ENCODE data around the gene PDXK. TPM values are rescaled to one million over a fixed set of nuclear protein-coding genes. Genes with fewer than 3 reads are reported as not detected.

Gene PDXK
- polyA plus RNA-seq, 3 donors = 128 to 214 (median 210) TPM

DNA sequence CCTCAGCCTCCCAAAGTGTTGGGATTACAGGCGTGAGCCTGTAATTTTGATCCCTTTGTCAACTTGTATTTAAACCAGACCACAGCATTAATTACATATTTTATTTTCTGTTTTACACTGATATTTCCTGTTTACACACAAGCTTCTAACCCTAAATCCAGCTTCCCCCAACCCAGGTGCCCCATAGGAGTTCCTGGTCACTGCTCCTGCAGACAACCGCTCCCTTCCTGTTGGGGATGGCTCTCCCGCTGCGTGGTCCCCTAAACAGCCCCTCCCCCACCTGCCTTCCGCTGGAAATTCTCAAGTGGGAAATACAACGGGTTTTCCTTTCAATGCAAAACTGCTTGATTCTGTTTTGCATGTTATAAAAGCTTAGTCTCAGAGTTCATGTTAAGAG, 53.5 kb downstream of the PDXK start:
- peak overlapping the region in 2 of 7 donors; percentile 37 to 78 for H3K27ac Mint-ChIP-seq
- DNase-seq = no peak
- peaks cover 37% of the 10 kb centered on the region for H3K4me1 Mint-ChIP-seq
- peaks cover 0 to 11% of the 10 kb centered on the region in 2 donors for H3K9me3 ChIP-seq (replicated peaks in 1 of 2; ENCODE audit: control insufficient read depth in 1 of 2, insufficient read depth in 1 of 2, low read length in 2 of 2)
- TF ChIP-seq, protein P1, sequence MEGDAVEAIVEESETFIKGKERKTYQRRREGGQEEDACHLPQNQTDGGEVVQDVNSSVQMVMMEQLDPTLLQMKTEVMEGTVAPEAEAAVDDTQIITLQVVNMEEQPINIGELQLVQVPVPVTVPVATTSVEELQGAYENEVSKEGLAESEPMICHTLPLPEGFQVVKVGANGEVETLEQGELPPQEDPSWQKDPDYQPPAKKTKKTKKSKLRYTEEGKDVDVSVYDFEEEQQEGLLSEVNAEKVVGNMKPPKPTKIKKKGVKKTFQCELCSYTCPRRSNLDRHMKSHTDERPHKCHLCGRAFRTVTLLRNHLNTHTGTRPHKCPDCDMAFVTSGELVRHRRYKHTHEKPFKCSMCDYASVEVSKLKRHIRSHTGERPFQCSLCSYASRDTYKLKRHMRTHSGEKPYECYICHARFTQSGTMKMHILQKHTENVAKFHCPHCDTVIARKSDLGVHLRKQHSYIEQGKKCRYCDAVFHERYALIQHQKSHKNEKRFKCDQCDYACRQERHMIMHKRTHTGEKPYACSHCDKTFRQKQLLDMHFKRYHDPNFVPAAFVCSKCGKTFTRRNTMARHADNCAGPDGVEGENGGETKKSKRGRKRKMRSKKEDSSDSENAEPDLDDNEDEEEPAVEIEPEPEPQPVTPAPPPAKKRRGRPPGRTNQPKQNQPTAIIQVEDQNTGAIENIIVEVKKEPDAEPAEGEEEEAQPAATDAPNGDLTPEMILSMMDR (IDR thresholded peaks at IDR 0.05) = no peak
- H3K9me3 Mint-ChIP-seq = peaks cover 5 to 16% (median 9%) of the 10 kb centered on the region in 7 donors
- intact Hi-C loops (cut with micrococcal nuclease) = no loop called here
- peaks cover 37% of the 10 kb centered on the region for H4K20me1 ChIP-seq (ENCODE audit: insufficient read depth, low read length)
- no CpG with 5 or more reads among the region's 6 CpGs for WGBS (ENCODE audit: insufficient coverage)
- peaks cover 29% of the 10 kb centered on the region in 2 donors for H3K36me3 Mint-ChIP-seq
- no peak overlapping the region for H3K4me2 ChIP-seq (replicated peaks; ENCODE audit: extremely low read depth, low read length, poor library complexity, severe bottlenecking)
- peaks cover 2 to 5% (median 3%) of the 10 kb centered on the region in 3 donors for H3K27me3 Mint-ChIP-seq (ENCODE audit: low read depth in 3 of 3)
- no peak overlapping the region for H3K27ac ChIP-seq (ENCODE audit: low read depth in 1 of 2, low read length in 2 of 2)
- H3K4me3 ChIP-seq (replicated peaks in 1 of 3; ENCODE audit: low read depth in 2 of 3, low read length in 3 of 3) = no peak overlapping the region
- H3K4me1 ChIP-seq (ENCODE audit: control insufficient read depth in 1 of 2, insufficient read depth in 2 of 2, low read length in 2 of 2) = peaks cover 24 to 39% of the 10 kb centered on the region in 2 donors
- H3K27me3 ChIP-seq (ENCODE audit: control insufficient read depth in 2 of 2, insufficient read depth in 2 of 2, low read length in 2 of 2) = no peaks in the 10 kb centered on the region
- no peak overlapping the region for H3K4me3 Mint-ChIP-seq
- H2AFZ ChIP-seq (ENCODE audit: insufficient read depth, low read depth, low read length, poor library complexity, severe bottlenecking) = no peak overlapping the region
- H3K9ac ChIP-seq (ENCODE audit: insufficient read depth, low read length, poor library complexity, severe bottlenecking) = no peak overlapping the region
- peaks cover 18 to 26% of the 10 kb centered on the region in 2 donors for H3K36me3 ChIP-seq (replicated peaks in 1 of 2; ENCODE audit: control insufficient read depth in 1 of 2, insufficient read depth in 2 of 2, low read length in 2 of 2)
- H3K79me2 ChIP-seq (ENCODE audit: insufficient read depth, low read length) = peaks cover 16% of the 10 kb centered on the region

DNA sequence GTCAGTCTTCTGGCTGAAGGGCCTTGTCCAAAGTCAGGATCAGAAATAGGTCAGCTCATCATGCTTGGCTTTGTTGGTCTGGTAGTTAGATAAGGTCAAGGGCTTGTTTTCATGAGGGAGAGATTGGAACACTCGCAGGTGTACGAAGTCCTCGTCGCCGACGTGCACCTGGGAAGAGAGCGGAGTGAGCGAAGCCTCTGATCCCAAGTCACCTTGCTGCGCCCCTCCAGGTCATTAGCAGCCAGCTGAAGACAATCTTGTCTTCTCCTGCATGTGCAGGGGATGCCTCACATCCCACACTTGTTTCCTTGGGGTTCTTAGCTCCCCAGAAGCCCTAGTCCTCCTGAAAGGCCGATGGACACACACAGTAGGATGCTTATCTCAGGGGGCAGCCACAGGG, 55.2 kb downstream of the PDXK start:
- Histone ChIP-seq H3K79me2 (ENCODE audit: insufficient read depth, low read length) (peaks cover 16% of the 10 kb centered on the region), H3K36me3 (replicated peaks in 1 of 2; ENCODE audit: control insufficient read depth in 1 of 2, insufficient read depth in 2 of 2, low read length in 2 of 2) (peaks cover 18 to 26% of the 10 kb centered on the region in 2 donors), H3K27ac (ENCODE audit: low read depth in 1 of 2, low read length in 2 of 2) (no peak overlapping the region), H3K4me2 (replicated peaks; ENCODE audit: extremely low read depth, low read length, poor library complexity, severe bottlenecking) (no peak overlapping the region), H3K4me3 (replicated peaks in 1 of 3; ENCODE audit: low read depth in 2 of 3, low read length in 3 of 3) (no peak overlapping the region), H3K9ac (ENCODE audit: insufficient read depth, low read length, poor library complexity, severe bottlenecking) (no peak overlapping the region), H4K20me1 (ENCODE audit: insufficient read depth, low read length) (peaks cover 33% of the 10 kb centered on the region), H3K9me3 (replicated peaks in 1 of 2; ENCODE audit: control insufficient read depth in 1 of 2, insufficient read depth in 1 of 2, low read length in 2 of 2) (peaks cover 0 to 11% of the 10 kb centered on the region in 2 donors), H3K27me3 (ENCODE audit: control insufficient read depth in 2 of 2, insufficient read depth in 2 of 2, low read length in 2 of 2) (no peaks in the 10 kb centered on the region), H3K4me1 (ENCODE audit: control insufficient read depth in 1 of 2, insufficient read depth in 2 of 2, low read length in 2 of 2) (peaks cover 26 to 45% of the 10 kb centered on the region in 2 donors), H2AFZ (ENCODE audit: insufficient read depth, low read depth, low read length, poor library complexity, severe bottlenecking) (no peak overlapping the region)
- H3K9me3 Mint-ChIP-seq = peaks cover 5 to 16% (median 9%) of the 10 kb centered on the region in 7 donors
- H3K4me1 Mint-ChIP-seq = peaks cover 39% of the 10 kb centered on the region
- H3K36me3 Mint-ChIP-seq = peaks cover 29% of the 10 kb centered on the region in 2 donors
- no peak overlapping the region for H3K4me3 Mint-ChIP-seq
- intact Hi-C loops (cut with micrococcal nuclease) = no loop called here
- H3K27ac Mint-ChIP-seq = no peak overlapping the region
- TF ChIP-seq, protein P1 (IDR thresholded peaks at IDR 0.05) = no peak
- WGBS (ENCODE audit: insufficient coverage) = 100% methylated on average over 10 of the region's 10 CpGs
- peaks cover 0 to 5% (median under 1%) of the 10 kb centered on the region in 3 donors for H3K27me3 Mint-ChIP-seq (ENCODE audit: low read depth in 3 of 3)
- no peak for DNase-seq

All from CD14-positive monocyte (primary cell).